ENCODE results near the gene ZNF423. TPM values are rescaled to one million over a fixed set of nuclear protein-coding genes. Genes with fewer than 3 reads are reported as not detected.

Gene ZNF423
- total RNA-seq, 1 donor from 2014 or later: 11.0 TPM

GRCh38 chr16:49643429-49644144, 212.3 kb downstream of the ZNF423 start:
- no peak for DNase-seq (ENCODE audit: low spot score)

GRCh38 chr16:49641250-49641649, 214.7 kb downstream of the ZNF423 start:
- DNase-seq (ENCODE audit: low spot score): no peak

- no peak for DNase-seq (ENCODE audit: low spot score)
These were observed 215.3 kb downstream of the ZNF423 start for GRCh38 chr16:49640581-49640980.

GRCh38 chr16:49639739-49640431, 216.0 kb downstream of the ZNF423 start:
- peak; percentile 43 for DNase-seq (ENCODE audit: low spot score)

DNA sequence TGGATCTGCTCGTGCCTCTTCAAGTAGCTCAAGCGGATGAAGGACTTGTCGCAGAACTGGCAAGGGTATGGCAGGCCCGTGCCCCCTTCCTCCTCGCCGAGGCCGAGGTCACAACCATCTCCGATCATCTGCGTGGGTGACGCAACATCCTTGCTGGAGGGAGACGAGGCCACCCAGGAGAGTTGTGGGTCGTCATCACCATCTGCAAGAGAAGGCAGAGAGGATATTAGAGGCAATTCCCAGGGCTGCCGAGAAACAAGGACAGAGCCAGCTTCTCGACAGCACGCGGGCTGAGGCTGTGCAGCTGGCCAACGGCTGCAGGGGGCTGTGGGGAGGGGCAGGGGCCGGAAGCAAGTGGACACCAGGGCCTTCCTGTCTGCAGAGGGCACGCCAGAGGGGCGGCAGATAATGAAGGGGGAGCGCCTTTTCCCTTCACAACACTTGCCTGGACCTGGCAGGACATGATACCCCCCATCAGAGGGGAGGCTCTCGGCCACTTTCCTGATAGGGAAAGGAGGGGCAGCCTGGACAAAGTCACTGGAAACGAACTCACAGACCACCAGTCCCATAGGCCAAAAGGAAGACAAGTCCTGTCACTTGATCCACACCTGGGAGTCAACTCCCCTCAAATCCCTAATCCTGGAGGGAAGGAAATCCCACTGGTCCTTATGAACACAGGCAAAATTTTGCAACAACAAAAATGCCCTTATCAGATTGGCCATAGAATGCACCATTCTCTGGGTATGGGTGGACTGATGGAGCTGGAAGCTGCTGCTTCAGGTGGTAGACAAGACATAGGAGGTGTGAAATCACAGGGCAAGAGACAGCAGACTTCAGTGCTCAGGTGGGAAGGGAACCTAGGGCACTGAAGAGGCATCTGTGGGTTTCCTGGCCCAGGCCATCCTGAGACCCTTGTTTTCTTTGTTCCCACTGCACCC, 217.0 kb downstream of the ZNF423 start:
- no peak for DNase-seq (ENCODE audit: low spot score)

- no peak for DNase-seq (ENCODE audit: low spot score)
These were observed 217.8 kb downstream of the ZNF423 start for GRCh38 chr16:49637933-49638672.

DNA sequence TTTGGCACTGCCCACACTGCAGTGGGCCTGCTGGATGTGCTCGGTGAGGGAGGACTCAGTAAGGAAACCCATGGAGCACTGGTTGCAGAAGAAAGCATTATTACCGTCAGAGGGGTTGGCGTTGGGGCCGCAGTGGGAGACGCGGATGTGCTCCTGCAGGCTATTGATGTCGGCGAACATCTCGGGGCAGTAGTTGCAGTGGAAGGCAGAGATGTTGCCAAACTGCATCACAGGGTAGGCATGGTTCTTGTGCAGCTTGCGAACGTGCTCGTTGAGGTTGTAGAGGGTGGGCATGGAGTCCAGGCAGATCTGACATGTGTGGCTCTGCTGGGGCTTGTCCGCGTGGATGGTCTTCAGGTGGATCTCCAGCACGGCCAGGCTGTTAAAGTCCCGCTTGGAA, 218.4 kb downstream of the ZNF423 start:
- DNase-seq (ENCODE audit: low spot score): no peak

DNA sequence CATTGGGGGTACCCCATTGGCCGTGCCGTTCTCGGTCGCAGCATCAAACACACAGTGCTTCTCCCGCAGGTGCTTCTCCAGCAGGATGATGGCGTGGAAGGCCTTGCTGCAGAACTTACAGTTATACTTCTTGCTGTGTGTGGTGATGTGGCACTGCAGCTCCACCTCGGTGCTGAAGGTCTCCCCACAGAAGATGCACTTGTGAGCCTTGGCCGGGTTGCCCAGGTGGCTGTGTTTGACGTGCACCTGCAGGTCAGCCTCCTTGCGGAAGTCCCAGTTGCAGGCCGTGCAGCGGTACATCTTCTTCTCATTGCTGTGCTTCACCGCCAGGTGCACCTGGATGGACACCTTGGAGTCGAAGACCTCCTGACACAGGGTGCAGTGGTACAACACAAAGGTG, 219.3 kb downstream of the ZNF423 start:
- DNase-seq (ENCODE audit: low spot score): no peak

GRCh38 chr16:49635591-49636581, 220.0 kb downstream of the ZNF423 start:
- DNase-seq (ENCODE audit: low spot score): no peak

- DNase-seq (ENCODE audit: low spot score): no peak
These were observed 220.9 kb downstream of the ZNF423 start for GRCh38 chr16:49635009-49635350.

DNA sequence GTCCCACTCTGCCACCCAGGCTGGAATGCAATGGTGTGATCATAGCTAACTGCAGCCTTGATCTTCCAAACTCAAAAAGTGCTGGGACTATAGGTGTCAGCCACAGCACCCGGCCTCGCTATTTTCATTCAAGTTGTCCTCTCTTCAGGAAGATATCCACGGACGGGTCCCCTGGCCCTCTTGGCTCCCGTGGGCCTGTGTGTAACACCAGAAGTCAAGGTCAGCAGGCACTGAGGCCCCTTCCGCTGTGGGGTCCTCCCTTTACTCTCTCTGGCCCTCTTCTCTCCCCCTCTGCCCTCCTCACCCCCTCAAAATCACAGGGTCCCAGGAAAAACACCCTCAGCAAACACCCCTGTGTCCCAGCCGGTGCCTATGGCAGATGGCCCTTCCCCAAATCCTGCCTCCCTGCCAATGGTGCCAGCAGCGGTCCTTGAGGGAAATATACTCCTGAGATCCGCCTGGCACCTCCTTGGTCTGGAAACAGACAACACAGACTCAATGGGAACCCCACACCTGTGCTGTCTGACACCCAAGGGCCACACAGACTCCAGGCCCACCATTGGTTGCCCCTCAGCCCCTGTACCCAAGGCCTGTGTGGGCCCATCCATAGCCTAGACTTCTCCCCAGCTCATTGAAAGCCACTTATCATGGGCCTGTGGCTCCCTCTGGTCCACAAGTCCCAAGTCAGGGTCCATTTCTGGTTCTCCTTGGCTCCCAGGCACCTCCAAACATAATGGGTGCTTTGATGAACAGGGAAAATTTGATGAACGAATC, 221.5 kb downstream of the ZNF423 start:
- DNase-seq (ENCODE audit: low spot score): no peak

- DNase-seq (ENCODE audit: low spot score): no peak
These were observed 223.1 kb downstream of the ZNF423 start for GRCh38 chr16:49632795-49633184.

GRCh38 chr16:49632086-49632794, 223.7 kb downstream of the ZNF423 start:
- DNase-seq (ENCODE audit: low spot score): no peak

GRCh38 chr16:49631187-49632041, 224.5 kb downstream of the ZNF423 start:
- DNase-seq (ENCODE audit: low spot score): no peak

DNA sequence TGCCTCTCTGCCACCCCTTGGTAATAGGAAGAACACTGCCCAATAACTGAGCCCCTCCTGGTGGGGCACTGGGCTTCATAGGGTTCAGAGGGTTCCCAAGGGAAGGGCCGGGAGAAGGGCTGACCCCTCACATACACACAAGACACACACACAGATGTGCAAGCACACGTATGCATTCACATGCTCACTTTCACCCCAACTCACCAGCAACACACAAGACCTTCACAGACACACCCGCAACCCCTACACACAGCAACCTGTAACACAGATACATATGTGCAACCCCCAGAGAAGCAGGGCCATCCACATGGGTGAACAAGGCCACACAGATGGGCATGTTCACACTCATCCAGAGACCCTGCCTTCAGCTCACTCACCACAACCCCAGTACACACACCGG, 225.1 kb downstream of the ZNF423 start:
- no peak for DNase-seq (ENCODE audit: low spot score)

DNA sequence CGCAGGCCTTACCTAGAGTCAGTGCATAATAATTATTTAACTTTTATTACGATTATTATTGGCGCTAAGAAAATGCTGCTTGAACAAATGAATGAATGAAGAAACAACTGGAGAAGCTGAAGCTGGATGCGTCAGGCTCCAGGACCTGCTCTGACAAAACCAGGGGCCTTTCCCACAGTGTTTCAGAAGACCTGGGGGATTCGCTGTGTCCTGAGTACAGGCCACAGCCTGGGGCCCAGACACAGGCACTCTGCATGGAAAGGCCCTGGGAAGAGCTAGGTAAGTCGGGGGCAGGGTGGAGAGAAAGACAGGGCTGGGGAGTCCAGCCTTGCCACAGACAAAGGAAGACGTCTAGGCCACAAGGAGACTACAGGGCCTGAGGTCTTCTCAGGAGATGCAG, 226.1 kb downstream of the ZNF423 start:
- DNase-seq (ENCODE audit: low spot score): no peak

DNA sequence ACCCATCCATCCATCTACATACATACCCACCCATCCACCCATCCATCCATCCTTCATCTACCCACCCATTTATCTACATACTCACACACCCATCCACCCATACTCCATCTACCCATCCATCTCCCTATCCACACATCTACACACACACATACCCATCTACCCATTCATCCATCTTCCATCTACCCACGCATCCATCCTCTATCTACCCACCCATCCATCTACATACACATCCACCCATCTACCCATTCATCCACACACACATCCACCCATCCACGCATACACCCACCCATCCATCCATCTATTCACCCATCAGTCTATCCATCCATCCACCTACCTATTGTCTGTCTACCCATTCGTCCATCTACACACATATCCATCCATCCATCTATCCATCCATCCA, 227.8 kb downstream of the ZNF423 start:
- DNase-seq (ENCODE audit: low spot score): no peak
